Naive thymus-derived CD4-positive, alpha-beta T cell (primary cell): ENCODE data around the gene ATAD2B. TPM values are rescaled to one million over a fixed set of nuclear protein-coding genes. Genes with fewer than 3 reads are reported as not detected.

ENCODE experiments used
- ATAC-seq: fragments of 150-1000 bp; cut with Tn5 transposase; 2 replicates; pipeline ENCODE4 v1.10.0; 2021; ENCODE audit warnings: mild to moderate bottlenecking, moderate library complexity
- CTCF ChIA-PET: fragments of 350-600 bp; sonication (Branson Sonifier 250); formaldehyde crosslinking; loops from one replicate; lab custom pipeline; 2021; ENCODE audit warnings: antibody characterized with exemption; lab: Charles Lee
- POLR2A ChIA-PET: fragments of 350-600 bp; sonication (Branson Sonifier 250); formaldehyde crosslinking; loops from one replicate; lab custom pipeline; 2021; ENCODE audit warnings: antibody characterized with exemption, inconsistent platforms; lab: Charles Lee
- DNase-seq, 9 donors: peaks; one replicate each; pipeline versions ENCODE4 v3.0.0 to v3.0.0-alpha.2; 2020 to 2022; ENCODE audit warnings: mixed read lengths in 1 of 9
- H3K27ac ChIP-seq: one replicate; pipeline ENCODE4 v1.7.0; 2013; ENCODE audit warnings: mild to moderate bottlenecking, low read depth, low read length, moderate library complexity
- H3K27me3 ChIP-seq, 2 donors: one replicate each; pipeline ENCODE4 v1.7.0; 2013; ENCODE audit warnings: low read length in 2 of 2, mild to moderate bottlenecking in 2 of 2, moderate library complexity in 2 of 2; ENCODE audit not compliant: control insufficient read depth in 2 of 2, insufficient read depth in 2 of 2
- H3K36me3 ChIP-seq, 3 experiments: 1 replicate in 2 of 3; 2 replicates in 1 of 3; pipeline ENCODE4 v1.7.0; 2013; ENCODE audit warnings: low read length in 3 of 3, mild to moderate bottlenecking in 3 of 3, moderate library complexity in 1 of 3; ENCODE audit not compliant: insufficient read depth in 3 of 3, control insufficient read depth in 2 of 3
- H3K4me1 ChIP-seq, 2 donors: one replicate each; pipeline ENCODE4 v1.7.0; 2013; ENCODE audit warnings: low read length in 2 of 2, mild to moderate bottlenecking in 2 of 2, moderate library complexity in 1 of 2; ENCODE audit not compliant: control insufficient read depth in 2 of 2, insufficient read depth in 2 of 2
- H3K4me3 ChIP-seq: 2 replicates; pipeline ENCODE4 v1.7.0; 2013; ENCODE audit warnings: mild to moderate bottlenecking, low read length
- H3K9me3 ChIP-seq, 3 experiments: 1 replicate in 2 of 3; 2 replicates in 1 of 3; pipeline ENCODE4 v1.7.0; 2013; ENCODE audit warnings: low read length in 3 of 3; ENCODE audit not compliant: control insufficient read depth in 2 of 3
- H3K27ac Mint-ChIP-seq, 9 donors: one replicate each; pipeline ENCODE4 v1.8.0; 2020 to 2022; ENCODE audit warnings: mixed read lengths in 9 of 9, mild to moderate bottlenecking in 8 of 9, moderate library complexity in 5 of 9, inconsistent platforms in 2 of 9
- H3K27me3 Mint-ChIP-seq, 5 donors: one replicate each; pipeline ENCODE4 v1.8.0; 2021 to 2022; ENCODE audit warnings: mixed read lengths in 5 of 5, mild to moderate bottlenecking in 1 of 5
- H3K36me3 Mint-ChIP-seq, 5 donors: one replicate each; pipeline ENCODE4 v1.8.0; 2020 to 2022; ENCODE audit warnings: mixed read lengths in 5 of 5, mild to moderate bottlenecking in 3 of 5, inconsistent platforms in 1 of 5
- H3K4me1 Mint-ChIP-seq, 7 donors: one replicate each; pipeline ENCODE4 v1.8.0; 2020 to 2022; ENCODE audit warnings: mixed read lengths in 7 of 7, mild to moderate bottlenecking in 3 of 7, inconsistent platforms in 1 of 7
- H3K4me3 Mint-ChIP-seq, 10 donors: one replicate each; pipeline ENCODE4 v1.8.0; 2020 to 2022; ENCODE audit warnings: mild to moderate bottlenecking in 10 of 10, mixed read lengths in 10 of 10, moderate library complexity in 6 of 10, inconsistent platforms in 2 of 10
- H3K9me3 Mint-ChIP-seq, 11 donors: one replicate each; pipeline ENCODE4 v1.8.0; 2020 to 2022; ENCODE audit warnings: mixed read lengths in 11 of 11, mild to moderate bottlenecking in 4 of 11, inconsistent platforms in 1 of 11, moderate library complexity in 1 of 11
- intact Hi-C, 2 donors: fragments of 100-400 bp; cut with micrococcal nuclease; formaldehyde crosslinking; loops; one replicate each; pipeline ENCODE4 v1.15.1; 2023
- polyA plus RNA-seq, 2 donors: library from polyadenylated mRNA; unstranded; fragments of 300-500 nt; fragmentation: Illumina TruSeq; gene quantifications; one replicate each; pipeline ENCODE4 v1.2.3, GENCODE V29; 2021
- total RNA-seq, 6 experiments: library from RNA in 5 of 6; stranded (reverse) in 5 of 6; gene quantifications; 1 replicate in 5 of 6; 2 replicates in 1 of 6; pipeline ENCODE4 v1.2.3 and lab custom pipeline; 2021 to 2026

The ATAD2B gene
- total and polyA plus RNA-seq, 7 experiments from 2014 or later = 10.2 to 55.8 (median 38.0) TPM

DNA sequence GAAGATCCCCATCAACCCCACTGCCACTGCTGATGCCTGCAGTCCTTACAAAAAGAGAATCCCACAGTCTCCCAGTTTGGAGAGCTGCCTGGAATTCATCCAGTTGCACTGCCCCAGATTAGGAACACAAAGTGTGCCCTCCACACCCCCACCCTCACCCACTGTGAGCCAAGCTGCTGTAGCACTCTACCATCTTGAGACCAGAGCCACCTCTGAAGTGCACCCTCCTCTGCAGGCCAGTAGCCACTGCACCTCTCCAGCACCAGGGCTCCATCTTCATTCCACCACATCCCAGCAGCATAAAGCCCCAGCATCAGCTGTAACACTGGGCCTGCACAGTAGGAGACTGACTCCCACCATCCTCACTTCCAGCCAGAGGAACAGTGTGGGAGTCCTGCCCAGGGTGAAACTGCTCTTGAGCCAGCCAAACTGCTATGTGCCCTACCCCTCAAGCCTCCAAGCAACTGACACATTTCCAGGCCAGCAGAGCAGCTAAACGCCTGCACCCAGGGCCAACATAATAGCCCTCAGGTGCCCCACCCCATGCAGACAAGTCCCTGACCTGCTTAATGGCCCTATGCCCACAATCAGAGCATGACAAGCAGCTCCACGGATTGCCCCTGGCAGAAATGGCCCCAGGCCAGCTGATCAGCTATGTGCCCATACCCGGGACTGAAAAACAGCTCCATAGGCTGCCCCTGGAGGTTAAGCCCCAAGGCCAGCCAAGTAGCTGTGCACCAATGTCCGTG lies 206.0 kb downstream of the ATAD2B start:
- Histone ChIP-seq H3K9me3 (peaks cover 0 to 7% (median 2%) of the 10 kb centered on the region in 3 experiments), H3K27ac (no peak overlapping the region), H3K27me3 (no peaks in the 10 kb centered on the region), H3K4me1 (no peaks in the 10 kb centered on the region), H3K36me3 (peaks cover 0 to 13% (median 3%) of the 10 kb centered on the region in 3 experiments), H3K4me3 (no peak overlapping the region)
- ChIA-PET CTCF (no interaction called here), POLR2A (no interaction called here)
- Mint-ChIP-seq H3K36me3 (peaks cover 15 to 79% (median 72%) of the 10 kb centered on the region in 5 donors), H3K9me3 (peaks cover 3 to 41% (median 26%) of the 10 kb centered on the region in 11 donors), H3K27me3 (no peaks in the 10 kb centered on the region), H3K4me3 (peak overlapping the region in 1 of 10 donors; percentile 4), H3K27ac (no peak overlapping the region), H3K4me1 (peaks cover 0 to 10% (median 0%) of the 10 kb centered on the region in 7 donors)
- intact Hi-C loops = no loop called here
- no peak for DNase-seq
- ATAC-seq = no peak

DNA sequence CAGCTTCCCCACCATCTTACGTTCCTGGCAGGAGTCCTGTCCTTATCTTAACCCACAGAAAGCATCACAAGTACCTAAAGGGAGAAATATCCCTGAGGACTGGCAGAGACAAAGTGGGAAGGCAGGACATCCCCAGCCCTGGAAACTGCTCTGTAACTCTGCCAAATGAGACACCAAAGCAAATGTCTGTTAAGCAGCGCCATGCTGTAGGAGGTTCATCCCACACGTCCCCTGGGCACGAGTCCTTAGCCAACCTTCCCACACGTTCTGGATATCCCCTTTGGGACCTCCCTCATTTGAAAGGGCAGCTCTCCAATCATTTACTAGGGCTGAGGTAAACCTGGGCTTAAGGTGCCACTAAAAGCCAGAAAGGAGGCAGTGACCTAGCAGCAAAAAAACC lies 207.2 kb downstream of the ATAD2B start:
- H3K4me3 ChIP-seq = no peak overlapping the region

DNA sequence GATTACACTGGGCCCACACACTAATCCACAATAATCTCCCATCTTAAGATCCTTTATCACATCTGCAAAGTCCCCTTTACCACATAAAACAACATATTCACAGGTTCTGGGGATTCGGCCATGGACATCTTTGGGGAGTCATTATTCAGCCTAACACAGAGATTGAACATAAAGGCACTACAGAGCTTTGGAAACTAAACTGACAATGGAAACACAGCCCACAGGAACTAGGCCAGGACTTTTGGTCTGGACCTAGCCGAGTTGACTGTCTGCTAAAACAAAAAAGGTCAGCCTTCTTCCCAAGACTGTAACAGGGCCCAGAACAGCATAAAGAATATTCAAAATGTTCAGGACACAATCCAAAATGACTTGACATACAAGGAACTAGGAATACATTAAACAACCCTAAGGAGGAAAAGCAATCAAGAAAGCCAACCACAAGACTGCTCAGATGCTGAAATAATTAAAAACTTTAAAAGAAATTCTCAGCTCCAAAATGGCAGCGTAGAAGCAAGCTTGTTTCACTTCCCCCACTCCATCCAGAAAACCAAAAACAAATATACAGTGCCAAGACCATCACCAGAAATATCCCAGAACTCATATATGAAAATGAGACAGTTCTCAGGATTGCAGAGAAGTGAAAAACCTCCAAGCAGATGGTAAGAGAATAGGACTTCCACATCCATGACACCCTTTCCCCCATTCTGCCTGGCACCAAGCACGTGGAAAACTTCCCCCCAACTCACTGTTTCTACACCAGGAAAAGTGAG lies 207.8 kb downstream of the ATAD2B start:
- DNase-seq (no peak), ATAC-seq (no peak)
- intact Hi-C loops = no loop called here
- H3K27me3 Mint-ChIP-seq = no peaks in the 10 kb centered on the region
- no peaks in the 10 kb centered on the region for H3K27me3 ChIP-seq
- no peak overlapping the region for H3K4me3 ChIP-seq
- no peaks in the 10 kb centered on the region for H3K4me1 ChIP-seq
- peaks cover 3 to 23% (median 18%) of the 10 kb centered on the region in 11 donors for H3K9me3 Mint-ChIP-seq
- POLR2A ChIA-PET = no interaction called here
- peaks cover 9 to 69% (median 56%) of the 10 kb centered on the region in 5 donors for H3K36me3 Mint-ChIP-seq
- no peak overlapping the region for H3K4me3 Mint-ChIP-seq
- H3K36me3 ChIP-seq = peaks cover 0 to 10% (median 0%) of the 10 kb centered on the region in 3 experiments
- no peak overlapping the region for H3K27ac ChIP-seq
- CTCF ChIA-PET = no interaction called here
- H3K27ac Mint-ChIP-seq = no peak overlapping the region
- H3K9me3 ChIP-seq = peaks cover 0 to 7% (median 0%) of the 10 kb centered on the region in 3 experiments
- H3K4me1 Mint-ChIP-seq = peaks cover 0 to 10% (median 0%) of the 10 kb centered on the region in 7 donors

More for the DNA sequence above, 207.2 kb downstream of the ATAD2B start:
- H3K36me3 Mint-ChIP-seq = peaks cover 9 to 69% (median 62%) of the 10 kb centered on the region in 5 donors
- peaks cover 3 to 29% (median 18%) of the 10 kb centered on the region in 11 donors for H3K9me3 Mint-ChIP-seq
- POLR2A ChIA-PET = no interaction called here
- peak overlapping the region in 1 of 9 donors; percentile 10 for H3K27ac Mint-ChIP-seq
- peaks cover 0 to 7% (median 0%) of the 10 kb centered on the region in 3 experiments for H3K9me3 ChIP-seq
- ATAC-seq (no peak), DNase-seq (no peak)
- H3K36me3 ChIP-seq = peaks cover 0 to 10% (median 0%) of the 10 kb centered on the region in 3 experiments
- H3K27me3 Mint-ChIP-seq = no peaks in the 10 kb centered on the region
- no peaks in the 10 kb centered on the region for H3K27me3 ChIP-seq
- no peaks in the 10 kb centered on the region for H3K4me1 ChIP-seq
- H3K4me3 Mint-ChIP-seq = no peak overlapping the region
- no peak overlapping the region for H3K27ac ChIP-seq
- H3K4me1 Mint-ChIP-seq = peaks cover 0 to 10% (median 0%) of the 10 kb centered on the region in 7 donors
- intact Hi-C loops = no loop called here
- CTCF ChIA-PET = no interaction called here

DNA sequence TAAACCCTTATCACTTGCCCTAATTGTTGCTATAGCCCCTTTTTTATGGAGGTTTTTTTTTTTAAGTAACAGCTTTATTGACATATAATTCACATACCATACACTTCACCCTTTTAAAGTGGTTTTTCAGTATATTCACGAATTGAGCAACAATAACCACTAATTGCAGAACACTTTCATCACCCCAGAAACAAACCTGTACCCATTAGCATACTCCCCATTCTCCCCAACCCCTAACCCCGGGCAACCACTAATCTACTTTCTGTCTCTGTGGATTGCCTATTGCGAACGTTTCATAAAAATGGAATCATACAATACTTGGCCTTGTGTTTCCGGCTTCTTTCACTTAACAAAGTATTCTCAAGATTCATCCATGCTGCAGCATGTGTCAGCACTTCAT lies 213.6 kb downstream of the ATAD2B start:
- Histone ChIP-seq H3K27me3 (no peaks in the 10 kb centered on the region), H3K9me3 (no peaks in the 10 kb centered on the region), H3K4me1 (no peaks in the 10 kb centered on the region), H3K27ac (no peak overlapping the region), H3K4me3 (no peak overlapping the region), H3K36me3 (peaks cover 0 to 25% (median 0%) of the 10 kb centered on the region in 3 experiments)
- Mint-ChIP-seq H3K4me1 (peaks cover 0 to 6% (median 0%) of the 10 kb centered on the region in 7 donors), H3K27ac (no peak overlapping the region), H3K4me3 (no peak overlapping the region), H3K27me3 (no peaks in the 10 kb centered on the region), H3K9me3 (no peaks in the 10 kb centered on the region), H3K36me3 (peaks cover 0 to 51% (median 44%) of the 10 kb centered on the region in 5 donors)
- CTCF ChIA-PET = no interaction called here
- intact Hi-C loops = no loop called here
- POLR2A ChIA-PET = no interaction called here
- ATAC-seq = no peak
- no peak for DNase-seq

DNA sequence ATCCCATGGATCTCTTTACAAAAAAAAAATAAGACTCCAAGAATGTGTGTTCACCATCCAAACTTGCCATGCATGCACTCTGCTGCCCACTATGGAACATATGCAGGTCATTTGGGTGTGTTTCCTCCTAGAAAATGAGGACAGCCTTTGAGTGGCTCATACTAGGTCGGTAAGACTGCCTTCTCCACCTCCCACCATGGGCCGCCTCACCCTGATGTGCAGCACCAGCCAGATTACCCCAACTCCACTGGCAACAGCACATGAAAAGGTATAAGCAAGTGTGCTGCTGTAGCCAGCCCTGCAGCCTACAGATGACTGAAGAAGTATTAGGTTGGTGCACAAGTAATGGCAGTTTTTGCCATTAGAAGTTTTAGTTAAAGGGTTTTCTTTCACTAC lies 214.2 kb downstream of the ATAD2B start:
- DNase-seq = no peak
- Mint-ChIP-seq H3K4me3 (no peak overlapping the region), H3K27me3 (no peaks in the 10 kb centered on the region), H3K27ac (peak overlapping the region in 2 of 9 donors; percentile 12 to 24), H3K36me3 (peaks cover 0 to 52% (median 41%) of the 10 kb centered on the region in 5 donors), H3K4me1 (peaks cover 0 to 6% (median 0%) of the 10 kb centered on the region in 7 donors), H3K9me3 (no peaks in the 10 kb centered on the region)
- H3K4me1 ChIP-seq = no peaks in the 10 kb centered on the region
- intact Hi-C loops = no loop called here
- H3K27ac ChIP-seq = no peak overlapping the region
- no peak overlapping the region for H3K4me3 ChIP-seq
- ATAC-seq = no peak
- H3K36me3 ChIP-seq = peaks cover 0 to 27% (median 0%) of the 10 kb centered on the region in 3 experiments
- ChIA-PET POLR2A (no interaction called here), CTCF (no interaction called here)
- no peaks in the 10 kb centered on the region for H3K9me3 ChIP-seq
- no peaks in the 10 kb centered on the region for H3K27me3 ChIP-seq

DNA sequence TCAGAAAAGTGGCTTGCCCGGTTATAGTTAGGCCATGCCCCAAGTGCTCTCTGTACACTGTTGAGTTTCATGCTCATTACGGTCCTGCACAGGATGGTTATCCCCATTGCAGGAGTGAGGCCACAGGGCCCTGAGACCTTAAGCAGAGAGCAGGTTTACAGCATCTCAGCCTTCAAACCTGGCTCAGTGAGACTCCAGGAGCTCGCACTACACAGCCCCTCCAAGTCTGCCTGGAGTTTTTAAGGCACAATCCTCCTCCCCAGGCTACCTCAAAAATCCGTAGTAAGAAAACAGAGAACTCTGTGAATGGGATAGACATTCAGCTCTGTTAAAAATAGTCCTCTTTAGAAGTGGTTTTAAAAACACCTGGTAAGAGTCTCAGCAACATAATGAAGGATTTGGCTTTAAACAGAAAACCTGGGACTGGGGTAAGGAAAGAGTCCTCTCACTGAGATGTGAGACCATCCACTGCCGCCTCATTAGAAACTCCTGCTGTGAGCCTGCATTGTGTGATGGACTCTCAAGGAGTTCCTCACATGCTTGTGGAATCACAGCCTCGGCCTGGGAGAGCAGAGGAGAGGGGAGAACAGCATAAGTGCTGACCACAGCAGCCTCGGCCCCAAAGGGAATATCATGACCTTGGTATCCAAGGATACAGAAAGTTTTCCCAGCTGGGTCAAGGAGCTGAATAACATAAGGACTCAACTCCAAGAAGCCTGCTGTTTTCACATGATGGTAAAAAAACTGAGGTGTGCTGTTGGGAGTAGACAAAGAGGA lies 214.8 kb downstream of the ATAD2B start:
- CTCF ChIA-PET = no interaction called here
- Histone ChIP-seq H3K4me3 (no peak overlapping the region), H3K27me3 (no peaks in the 10 kb centered on the region), H3K36me3 (peaks cover 0 to 28% (median 0%) of the 10 kb centered on the region in 3 experiments), H3K4me1 (no peaks in the 10 kb centered on the region), H3K9me3 (no peaks in the 10 kb centered on the region), H3K27ac (no peak overlapping the region)
- Mint-ChIP-seq H3K4me1 (peaks cover 0 to 6% (median 0%) of the 10 kb centered on the region in 7 donors), H3K27ac (no peak overlapping the region), H3K27me3 (no peaks in the 10 kb centered on the region), H3K4me3 (no peak overlapping the region), H3K9me3 (no peaks in the 10 kb centered on the region), H3K36me3 (peaks cover 0 to 52% (median 41%) of the 10 kb centered on the region in 5 donors)
- POLR2A ChIA-PET = no interaction called here
- ATAC-seq = no peak
- DNase-seq = no peak
- intact Hi-C loops = no loop called here
